ENCODE measurements around the gene NEURL4.
"Not testable (repeated sequence)": the region's sequence is repeated elsewhere in the genome, so short reads cannot be mapped to it uniquely, and the experiment has no call there.

The NEURL4 gene

DNA sequence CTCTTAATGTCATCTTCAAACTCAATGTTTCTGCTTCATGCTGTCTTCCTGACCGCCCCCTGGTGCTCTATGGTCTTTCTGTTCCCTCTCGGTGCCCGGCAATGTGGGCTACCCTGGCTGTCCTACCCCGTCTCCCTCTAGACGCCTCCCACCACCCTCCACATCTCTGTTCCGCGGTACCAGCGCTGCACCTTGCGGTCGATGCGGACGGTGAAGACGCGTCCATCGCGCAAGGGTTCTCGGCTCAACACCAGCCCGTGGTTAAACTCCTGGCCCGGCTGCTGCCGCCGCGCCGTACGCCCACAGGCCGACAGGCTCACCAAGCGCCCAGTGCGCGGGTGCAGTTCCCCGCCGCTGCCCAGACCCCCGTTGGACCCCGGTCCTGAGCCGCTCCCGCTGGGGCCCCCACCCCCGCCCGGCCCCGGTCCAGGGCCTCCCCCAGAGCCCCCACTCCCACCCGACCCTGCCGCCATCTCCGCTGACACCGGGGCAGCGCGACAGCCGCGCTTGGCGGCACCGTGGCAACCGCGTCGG, at the start of gene NEURL4:
TSS of gene NEURL4 (minus strand) at position 496 of the 534 bp plus-strand sequence. CDS start at position 473, 23 bp downstream.
- in situ Hi-C loops (cut with HindIII; ENCODE audit: low sequenced_read_pairs) = no loop called here
- DNase-seq (ENCODE audit: low read depth) = no peak
- peak within 1 kb of the TSS; percentile 62 for H3K4me3 ChIP-seq (ENCODE audit: low read depth, low read length)
- TF ChIP-seq, protein P1, sequence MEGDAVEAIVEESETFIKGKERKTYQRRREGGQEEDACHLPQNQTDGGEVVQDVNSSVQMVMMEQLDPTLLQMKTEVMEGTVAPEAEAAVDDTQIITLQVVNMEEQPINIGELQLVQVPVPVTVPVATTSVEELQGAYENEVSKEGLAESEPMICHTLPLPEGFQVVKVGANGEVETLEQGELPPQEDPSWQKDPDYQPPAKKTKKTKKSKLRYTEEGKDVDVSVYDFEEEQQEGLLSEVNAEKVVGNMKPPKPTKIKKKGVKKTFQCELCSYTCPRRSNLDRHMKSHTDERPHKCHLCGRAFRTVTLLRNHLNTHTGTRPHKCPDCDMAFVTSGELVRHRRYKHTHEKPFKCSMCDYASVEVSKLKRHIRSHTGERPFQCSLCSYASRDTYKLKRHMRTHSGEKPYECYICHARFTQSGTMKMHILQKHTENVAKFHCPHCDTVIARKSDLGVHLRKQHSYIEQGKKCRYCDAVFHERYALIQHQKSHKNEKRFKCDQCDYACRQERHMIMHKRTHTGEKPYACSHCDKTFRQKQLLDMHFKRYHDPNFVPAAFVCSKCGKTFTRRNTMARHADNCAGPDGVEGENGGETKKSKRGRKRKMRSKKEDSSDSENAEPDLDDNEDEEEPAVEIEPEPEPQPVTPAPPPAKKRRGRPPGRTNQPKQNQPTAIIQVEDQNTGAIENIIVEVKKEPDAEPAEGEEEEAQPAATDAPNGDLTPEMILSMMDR (IDR thresholded peaks at IDR 0.05; ENCODE audit: low read depth, low read length, missing control alignments) = peak; percentile 11

DNA sequence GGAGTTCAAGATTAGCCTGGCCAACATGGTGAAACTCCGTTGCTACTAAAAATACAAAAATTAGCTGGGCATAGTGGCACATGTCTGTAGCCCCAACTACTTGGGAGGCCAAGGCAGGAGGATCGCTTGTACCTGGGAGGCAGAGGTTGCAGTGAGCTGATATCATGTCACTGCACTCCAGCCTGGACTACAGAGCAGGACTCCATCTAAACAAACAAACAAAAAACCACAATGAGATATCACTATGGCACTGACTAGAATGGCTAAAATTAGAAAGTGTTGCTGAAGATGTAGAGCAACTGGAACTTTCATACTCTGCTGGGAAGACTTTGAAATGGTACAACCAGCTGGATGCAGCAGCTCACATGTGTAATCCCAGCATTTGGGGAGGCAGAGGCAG, 45.2 kb upstream of the NEURL4 start:
- DNase-seq (ENCODE audit: low read depth) = no peak

DNA sequence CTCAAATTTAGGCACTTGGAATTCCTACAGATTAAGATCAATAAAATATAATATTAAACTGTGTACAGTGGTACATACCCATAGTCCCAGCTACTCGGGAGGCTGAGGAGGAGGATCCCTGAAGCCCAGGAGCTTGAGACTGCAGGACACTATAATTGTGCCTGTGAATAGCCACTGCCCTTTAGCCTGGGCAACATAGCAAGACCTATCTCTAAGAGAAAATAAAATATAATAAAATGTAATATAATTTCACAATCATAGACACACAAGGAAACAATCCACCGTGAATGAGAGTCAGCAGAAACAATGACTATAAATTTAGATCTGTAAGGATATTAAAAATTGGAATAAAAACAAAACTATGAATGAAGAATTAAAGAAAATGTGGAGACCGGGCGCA, 41.7 kb upstream of the NEURL4 start:
- DNase-seq (ENCODE audit: low read depth) = no peak
- TF ChIP-seq, protein P1 (IDR thresholded peaks at IDR 0.05; ENCODE audit: low read depth, low read length, missing control alignments) = no peak
- in situ Hi-C loops (cut with HindIII; ENCODE audit: low sequenced_read_pairs) = no loop called here

More for the DNA sequence above, 45.2 kb upstream of the NEURL4 start:
- TF ChIP-seq, protein P1 (IDR thresholded peaks at IDR 0.05; ENCODE audit: low read depth, low read length, missing control alignments) = no peak
- in situ Hi-C loops (cut with HindIII; ENCODE audit: low sequenced_read_pairs) = no loop called here
- no peak overlapping the region for H3K4me3 ChIP-seq (ENCODE audit: low read depth, low read length)

DNA sequence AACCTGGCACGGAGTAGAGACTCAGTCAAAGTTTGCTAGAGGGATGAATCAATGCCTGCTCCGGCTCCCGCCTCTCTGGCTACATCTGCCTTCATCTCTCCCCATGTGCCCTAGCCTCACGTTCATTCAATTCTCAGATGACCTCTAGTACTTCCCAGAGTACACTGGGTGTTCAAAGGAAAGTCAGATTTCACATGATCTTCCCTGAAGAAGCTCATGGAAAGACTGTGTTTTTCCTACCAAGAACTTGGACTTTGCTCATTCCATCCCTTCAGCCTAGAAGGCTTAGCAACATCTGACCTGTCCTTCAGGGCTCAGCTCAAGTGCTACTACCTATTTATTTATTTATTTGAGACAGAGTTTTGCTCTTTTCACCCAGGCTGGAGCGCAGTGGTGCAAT, 40.7 kb upstream of the NEURL4 start:
- TF ChIP-seq, protein P1 (IDR thresholded peaks at IDR 0.05; ENCODE audit: low read depth, low read length, missing control alignments) = no peak
- H3K4me3 ChIP-seq (ENCODE audit: low read depth, low read length) = no peak overlapping the region
- in situ Hi-C loops (cut with HindIII; ENCODE audit: low sequenced_read_pairs) = no loop called here
- DNase-seq (ENCODE audit: low read depth) = no peak

More for the DNA sequence above, 41.7 kb upstream of the NEURL4 start:
- no peak overlapping the region for H3K4me3 ChIP-seq (ENCODE audit: low read depth, low read length)

DNA sequence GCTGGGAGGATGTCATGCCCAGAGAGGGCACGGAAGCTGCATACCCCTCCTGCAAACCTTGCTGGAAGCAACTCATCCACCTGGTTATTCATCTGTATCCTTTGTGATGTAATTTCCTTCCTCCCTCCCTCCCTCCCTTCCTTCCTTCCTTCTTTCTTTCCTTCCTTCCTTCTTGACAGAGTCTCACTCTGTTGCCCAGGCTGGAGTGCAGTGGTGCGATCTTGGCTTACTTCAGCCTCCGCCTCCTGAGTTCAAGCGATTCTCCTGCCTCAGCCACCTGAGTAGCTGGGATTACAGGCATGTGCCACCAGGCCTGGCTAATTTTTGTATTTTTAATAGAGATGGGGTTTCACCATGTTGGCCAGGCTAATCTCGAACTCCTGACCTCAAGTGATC, 39.5 kb upstream of the NEURL4 start:
- in situ Hi-C loops (cut with HindIII; ENCODE audit: low sequenced_read_pairs); DNase-seq (ENCODE audit: low read depth); H3K4me3 ChIP-seq (ENCODE audit: low read depth, low read length): not testable (repeated sequence)

DNA sequence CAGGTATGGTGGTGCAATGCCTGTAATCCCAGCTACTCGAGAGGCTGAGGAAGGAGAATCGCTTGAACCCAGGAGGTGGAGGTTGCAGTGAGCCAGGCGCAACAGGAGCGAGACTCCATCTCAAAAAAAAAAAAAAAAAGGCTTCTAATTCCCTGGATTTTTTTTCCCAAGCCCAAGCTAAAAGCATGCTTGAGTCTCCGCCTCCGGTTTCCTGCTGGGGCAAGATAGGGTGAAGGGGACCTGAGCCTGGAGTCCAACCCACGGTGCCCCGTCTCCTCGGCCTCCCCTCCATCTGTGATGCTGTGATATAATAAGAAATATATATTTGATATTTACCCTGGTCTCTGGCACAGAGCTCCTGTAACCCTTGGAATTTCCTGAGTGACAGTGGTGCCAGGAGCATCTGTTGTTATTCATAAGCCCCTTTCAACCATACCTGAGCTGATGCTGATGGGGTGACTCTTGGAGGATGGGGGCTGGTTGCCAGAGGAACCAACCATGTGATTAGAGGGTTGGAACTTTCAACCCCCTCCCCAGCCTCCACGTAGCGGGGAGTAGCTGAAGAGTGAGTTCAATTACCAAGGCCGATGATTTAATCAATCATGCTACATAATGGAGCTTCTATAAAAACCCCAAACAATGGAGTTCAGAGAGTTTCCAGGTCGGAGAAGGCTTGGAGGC, 38.9 kb upstream of the NEURL4 start:
- no peak overlapping the region for H3K4me3 ChIP-seq (ENCODE audit: low read depth, low read length)
- TF ChIP-seq, protein P1 (IDR thresholded peaks at IDR 0.05; ENCODE audit: low read depth, low read length, missing control alignments) = no peak
- no peak for DNase-seq (ENCODE audit: low read depth)
- in situ Hi-C loops (cut with HindIII; ENCODE audit: low sequenced_read_pairs) = no loop called here

DNA sequence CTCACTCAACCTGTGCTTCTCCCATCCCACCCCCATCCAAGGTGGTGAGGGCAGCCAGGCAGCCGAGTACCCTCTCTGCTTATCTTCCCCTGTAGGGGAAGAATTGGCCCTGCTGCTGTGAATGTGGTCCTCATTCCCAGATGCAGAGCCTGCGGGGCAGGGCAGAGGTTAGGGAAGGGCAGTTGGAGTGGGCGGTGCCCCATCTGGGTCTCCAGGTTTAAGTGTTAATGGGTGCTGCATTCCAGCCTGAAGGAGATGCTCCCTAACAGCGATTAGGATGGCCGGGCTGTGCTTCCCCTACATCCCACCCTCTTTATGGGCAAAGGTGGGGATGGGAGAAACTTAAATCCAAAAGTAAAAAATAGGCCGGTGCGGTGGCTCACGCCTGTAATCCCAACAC, 37.9 kb upstream of the NEURL4 start:
- TF ChIP-seq, protein P1 (IDR thresholded peaks at IDR 0.05; ENCODE audit: low read depth, low read length, missing control alignments) = no peak
- in situ Hi-C loops (cut with HindIII; ENCODE audit: low sequenced_read_pairs) = no loop called here
- DNase-seq (ENCODE audit: low read depth) = no peak
- no peak overlapping the region for H3K4me3 ChIP-seq (ENCODE audit: low read depth, low read length)

DNA sequence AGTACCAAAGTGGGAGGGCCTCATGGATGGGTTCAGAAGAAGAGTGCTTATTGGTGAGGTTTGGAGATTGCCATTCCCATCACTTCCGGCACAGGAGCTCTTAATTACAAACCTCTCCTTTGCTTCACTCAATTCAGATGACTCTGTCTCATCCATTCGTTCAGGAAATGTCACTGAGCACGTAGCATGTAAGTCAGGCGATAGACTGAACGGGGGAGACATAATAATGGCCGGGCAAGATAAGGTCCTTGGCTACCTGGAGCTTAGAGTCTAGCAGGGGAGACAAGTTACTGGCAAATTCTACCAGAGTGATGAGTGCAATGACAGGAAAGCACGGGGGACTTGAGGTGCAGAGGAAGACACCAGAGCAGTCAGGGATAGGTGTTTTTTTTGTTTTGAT, 36.8 kb upstream of the NEURL4 start:
- DNase-seq (ENCODE audit: low read depth); H3K4me3 ChIP-seq (ENCODE audit: low read depth, low read length); in situ Hi-C loops (cut with HindIII; ENCODE audit: low sequenced_read_pairs): not testable (repeated sequence)
